Caki2 (cell line): ENCODE results near the gene TENT4A. TPM values are rescaled to one million over a fixed set of nuclear protein-coding genes. Genes with fewer than 3 reads are reported as not detected.

Experiments
- DNase-seq: peaks from one replicate; pipeline ENCODE4 v3.0.0-alpha.2; 2015; ENCODE audit warnings: low read depth
- in situ Hi-C: cut with HindIII; loops from 2 replicates; pipeline ENCODE4 v1.10.0; 2016; ENCODE audit warnings: low sequenced_read_pairs, low pct_unique_long_range_greater_than_20kb, mixed read lengths
- total RNA-seq: library from RNA; depleted of rRNA; stranded (reverse); fragments of >200 nt; shearing (Covaris generic); gene quantifications from 2 replicates; pipeline ENCODE4 v1.2.3, GENCODE V29; 2014; ENCODE audit warnings: low replicate concordance

Gene TENT4A
- total RNA-seq, 1 experiment from 2014 or later: 6.2 TPM

DNA sequence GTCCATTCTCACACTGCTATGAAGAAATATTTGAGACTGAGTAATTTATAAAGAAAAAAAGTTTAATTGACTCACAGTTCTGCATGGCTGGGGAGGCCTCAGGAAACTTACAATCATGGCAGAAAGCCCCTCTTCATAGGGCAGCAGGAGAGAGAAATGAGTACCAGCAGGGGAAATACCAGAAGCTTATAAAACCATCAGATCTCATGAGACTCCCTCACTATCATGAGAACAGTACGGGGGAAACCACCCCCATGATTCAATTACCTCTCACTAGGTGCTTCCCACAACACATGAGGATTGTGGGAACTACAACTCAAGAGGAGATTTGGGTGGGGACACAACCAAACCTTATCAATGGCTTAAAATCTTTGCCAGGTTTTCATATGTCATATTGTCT is 20.3 kb upstream of the TENT4A start:
- no peak for DNase-seq
- in situ Hi-C loops: no loop called here

DNA sequence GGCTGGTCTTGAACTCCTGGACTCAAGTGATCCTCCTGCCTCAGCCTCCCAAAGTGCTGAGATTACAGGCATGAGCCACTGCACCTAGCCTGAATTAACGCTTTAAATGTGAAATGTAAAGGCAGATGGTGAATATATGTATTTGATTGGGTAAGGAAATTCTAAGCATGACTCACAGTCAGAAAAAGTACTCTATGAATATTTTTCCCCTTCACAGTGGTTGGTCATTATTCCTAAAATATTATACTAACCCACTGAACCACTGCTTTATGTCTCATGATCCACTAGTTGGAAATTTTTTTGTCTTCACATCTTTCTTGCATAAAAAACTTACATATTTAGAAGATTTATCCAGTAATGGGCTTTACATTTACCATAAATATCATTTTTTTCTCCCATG is 14.5 kb upstream of the TENT4A start:
- DNase-seq: no peak
- in situ Hi-C loops: no loop called here

GRCh38 chr5:6699357-6699756 is 13.9 kb upstream of the TENT4A start:
- no peak for DNase-seq
- in situ Hi-C loops: no loop called here

DNA sequence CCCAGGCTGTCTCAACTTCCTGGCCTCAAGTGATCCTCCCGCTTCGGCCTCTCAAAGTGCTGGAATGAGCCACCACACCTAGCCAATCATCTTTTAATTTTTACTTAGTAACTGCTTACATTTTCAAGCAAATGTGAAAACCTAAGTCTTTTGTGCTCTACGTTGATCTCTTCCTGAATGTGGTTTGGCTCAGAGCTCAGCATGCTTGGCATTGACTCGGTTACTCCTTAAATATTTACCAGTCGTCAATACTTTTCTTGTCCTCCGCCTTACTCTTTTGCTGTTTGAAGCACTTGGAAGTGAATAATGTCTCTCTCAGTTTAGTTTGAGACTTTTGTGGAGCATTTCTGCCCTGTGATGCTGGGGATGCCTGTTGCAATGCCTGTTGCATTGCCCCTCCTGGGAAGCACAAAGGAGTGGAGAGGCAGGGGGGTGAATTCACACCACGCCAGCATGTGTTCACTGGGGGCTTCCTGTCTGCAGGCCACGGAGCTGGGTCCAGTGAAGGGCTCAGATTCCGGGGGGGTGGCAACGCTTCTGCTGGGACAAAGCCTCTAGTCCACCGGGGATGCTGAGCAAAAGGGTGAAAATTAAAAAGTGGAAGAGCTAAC is 13.1 kb upstream of the TENT4A start:
- DNase-seq: no peak
- in situ Hi-C loops: no loop called here

- no peak for DNase-seq
- in situ Hi-C loops: no loop called here
These were observed 12.4 kb upstream of the TENT4A start for GRCh38 chr5:6700685-6701355.

GRCh38 chr5:6701491-6701890 is 11.7 kb upstream of the TENT4A start:
- no peak for DNase-seq
- in situ Hi-C loops: no loop called here

- DNase-seq: no peak
- in situ Hi-C loops: no loop called here
These were observed 10.6 kb upstream of the TENT4A start for GRCh38 chr5:6702633-6703032.

DNA sequence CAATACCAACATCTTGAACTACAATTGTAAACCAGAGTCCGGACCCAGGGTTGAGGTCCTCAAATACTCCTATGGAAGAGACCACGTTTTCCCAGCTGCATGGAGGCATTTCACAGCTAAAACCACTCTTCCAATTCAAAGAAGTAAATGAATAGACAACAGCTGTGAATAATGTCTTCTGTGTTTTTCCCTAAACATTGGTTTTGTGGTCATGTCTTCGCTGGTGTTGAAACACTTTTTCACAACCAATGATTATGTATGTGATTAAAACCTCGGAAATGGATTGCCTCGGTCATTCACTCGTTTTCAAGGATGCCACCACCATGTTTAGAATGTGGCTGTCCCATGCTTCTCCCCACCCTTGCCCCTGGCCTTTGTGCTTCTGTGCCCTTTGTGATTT is 9.4 kb upstream of the TENT4A start:
- DNase-seq: no peak
- in situ Hi-C loops: no loop called here

- no peak for DNase-seq
- in situ Hi-C loops: no loop called here
These were observed 8.8 kb upstream of the TENT4A start for GRCh38 chr5:6704361-6704851.

DNA sequence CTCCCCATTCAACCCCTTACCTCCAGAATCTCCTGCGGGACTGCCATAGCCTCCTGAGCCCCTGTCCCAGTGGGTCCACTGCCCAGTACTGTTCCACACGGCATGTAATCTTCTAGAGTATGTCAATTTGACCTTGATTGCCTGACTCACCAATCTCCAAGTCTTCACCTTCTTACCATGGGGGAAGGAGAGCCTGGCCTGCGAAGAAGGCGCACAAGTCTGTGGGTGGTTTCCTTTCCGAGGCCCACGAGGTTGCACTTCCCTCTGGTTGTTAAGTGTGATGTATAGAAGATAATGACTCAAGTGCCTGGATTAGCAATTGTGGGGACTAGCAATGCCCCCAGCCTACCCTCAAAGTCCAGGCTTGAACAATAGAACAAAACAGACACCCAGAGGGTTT is 8.1 kb upstream of the TENT4A start:
- in situ Hi-C loops: no loop called here
- no peak for DNase-seq

DNA sequence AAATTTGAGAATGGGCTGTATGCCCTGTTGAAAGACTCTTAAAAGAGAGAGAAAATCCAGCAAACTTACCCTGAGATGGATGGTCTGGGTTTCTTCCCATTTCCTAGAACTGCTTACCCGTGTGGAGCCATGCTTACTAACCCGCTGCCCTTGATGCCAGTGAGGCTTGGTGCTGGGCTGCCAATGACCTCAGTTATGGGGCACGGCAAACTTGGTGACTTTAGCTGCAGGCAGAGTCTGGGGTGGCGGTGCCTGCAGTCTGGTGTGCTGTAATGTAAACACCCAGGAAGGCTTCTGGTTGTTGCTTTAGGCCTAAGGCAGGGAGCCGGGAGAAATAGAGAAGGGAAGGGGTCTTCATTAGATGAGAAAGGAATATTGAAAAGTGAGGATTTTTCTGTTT is 7.3 kb upstream of the TENT4A start:
- in situ Hi-C loops: no loop called here
- no peak for DNase-seq

- no peak for DNase-seq
- in situ Hi-C loops: no loop called here
These were observed 5.4 kb upstream of the TENT4A start for GRCh38 chr5:6707852-6708251.

DNA sequence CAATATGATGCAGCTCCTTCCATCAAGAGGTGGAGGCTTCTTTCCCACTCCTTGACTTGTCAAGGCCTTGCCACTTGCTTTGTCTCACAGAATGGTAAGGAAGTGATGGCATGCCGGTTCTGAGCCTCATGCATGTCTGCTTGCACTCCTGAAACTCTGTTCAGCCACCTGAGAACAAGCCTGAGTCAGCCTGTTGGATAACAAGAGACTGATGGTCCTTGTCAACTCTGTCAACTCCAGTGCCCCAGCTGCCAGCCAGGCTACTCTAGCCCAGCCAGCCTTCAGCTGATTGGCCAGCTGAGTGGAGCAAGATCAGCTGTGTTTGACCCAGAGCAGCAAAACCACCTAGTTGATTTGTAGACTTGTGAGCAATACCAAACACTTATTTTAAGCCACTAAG is 4.4 kb upstream of the TENT4A start:
- DNase-seq: peak; percentile 45

GRCh38 chr5:6710070-6710469 is 3.2 kb upstream of the TENT4A start:
- in situ Hi-C loops: no loop called here
- peak; percentile 60 for DNase-seq

More for the DNA sequence above, 4.4 kb upstream of the TENT4A start:
- in situ Hi-C loops: no loop called here

- in situ Hi-C loops: no loop called here
- no peak for DNase-seq
These were observed 2.5 kb upstream of the TENT4A start for GRCh38 chr5:6710551-6711318.

DNA sequence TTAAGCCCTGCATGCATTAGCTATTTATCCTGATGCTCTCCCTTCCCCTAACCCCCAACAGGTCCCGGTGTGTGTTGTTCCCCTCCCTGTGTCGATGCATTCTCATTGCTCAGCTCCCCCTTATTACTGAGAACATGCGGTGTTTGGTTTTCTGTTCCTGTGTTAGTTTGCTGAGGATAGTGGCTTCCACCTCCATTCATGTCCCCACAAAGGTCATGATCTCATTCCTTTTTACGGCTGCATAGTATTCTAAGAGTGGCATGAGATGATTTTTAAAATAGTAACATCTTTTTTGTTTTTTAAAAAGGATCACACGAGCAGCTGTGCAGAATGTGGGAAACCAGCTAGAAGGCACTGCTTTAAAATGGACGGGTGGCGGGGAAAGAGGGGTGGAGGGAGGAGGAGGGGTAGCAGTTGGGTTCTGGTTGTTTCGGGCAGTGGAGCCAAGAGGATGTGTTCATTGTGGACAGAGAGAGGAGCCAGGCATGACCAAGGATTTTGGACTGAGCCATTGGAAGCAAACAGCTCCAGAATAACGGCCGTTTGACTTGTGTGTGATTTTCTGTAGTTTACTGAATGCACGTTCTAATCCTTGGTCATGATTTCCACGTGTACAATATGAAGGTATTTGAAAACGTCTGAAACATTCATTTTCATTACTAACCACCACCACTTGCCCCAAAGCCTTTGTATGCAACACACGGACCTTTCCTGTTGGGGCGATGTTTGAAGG is 1.7 kb upstream of the TENT4A start:
- no peak for DNase-seq
- in situ Hi-C loops: no loop called here

- in situ Hi-C loops: no loop called here
- DNase-seq: peak; percentile 65
These were observed 1.1 kb upstream of the TENT4A start for GRCh38 chr5:6712142-6712576.

DNA sequence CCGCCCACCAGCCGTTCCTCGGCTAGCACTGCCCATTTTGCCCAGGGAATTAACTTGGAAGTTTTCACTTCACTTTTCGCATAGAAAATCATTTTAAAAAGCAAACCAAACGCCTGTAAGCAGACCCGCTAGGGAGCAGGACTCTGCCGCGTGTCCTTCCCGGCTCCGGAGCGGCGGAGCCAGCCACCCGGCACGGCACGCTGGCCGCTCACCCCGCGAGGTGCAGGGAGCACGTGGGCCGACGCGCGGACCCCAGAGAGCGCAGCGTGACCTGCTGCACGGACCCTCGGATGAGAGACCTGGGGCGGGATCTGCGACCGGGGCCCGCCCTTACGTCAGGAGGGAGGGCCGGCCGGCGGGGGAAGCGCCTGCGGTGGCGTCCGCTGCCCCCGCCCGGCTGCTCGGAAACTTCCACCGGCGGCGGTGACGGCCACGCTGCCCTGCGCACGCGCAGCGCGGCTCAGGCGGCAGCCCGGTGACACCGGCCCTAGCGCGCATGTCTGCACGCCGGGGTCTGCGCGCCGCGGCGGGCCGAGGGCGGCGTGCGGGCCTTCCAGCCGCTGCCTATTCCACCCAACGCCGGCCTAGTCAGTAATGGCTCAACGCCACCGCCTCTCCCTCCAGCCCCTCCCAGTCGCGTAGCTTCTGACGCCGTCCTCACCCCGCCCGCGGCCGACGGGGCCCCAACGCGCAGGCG is 507 bp upstream of the TENT4A start:
- DNase-seq: peak; percentile 97
- in situ Hi-C loops: no loop called here
